ENCODE measurements around the gene TMEM91.
"Not testable (repeated sequence)": the region's sequence is repeated elsewhere in the genome, so short reads cannot be mapped to it uniquely, and the experiment has no call there.

Gene TMEM91

DNA sequence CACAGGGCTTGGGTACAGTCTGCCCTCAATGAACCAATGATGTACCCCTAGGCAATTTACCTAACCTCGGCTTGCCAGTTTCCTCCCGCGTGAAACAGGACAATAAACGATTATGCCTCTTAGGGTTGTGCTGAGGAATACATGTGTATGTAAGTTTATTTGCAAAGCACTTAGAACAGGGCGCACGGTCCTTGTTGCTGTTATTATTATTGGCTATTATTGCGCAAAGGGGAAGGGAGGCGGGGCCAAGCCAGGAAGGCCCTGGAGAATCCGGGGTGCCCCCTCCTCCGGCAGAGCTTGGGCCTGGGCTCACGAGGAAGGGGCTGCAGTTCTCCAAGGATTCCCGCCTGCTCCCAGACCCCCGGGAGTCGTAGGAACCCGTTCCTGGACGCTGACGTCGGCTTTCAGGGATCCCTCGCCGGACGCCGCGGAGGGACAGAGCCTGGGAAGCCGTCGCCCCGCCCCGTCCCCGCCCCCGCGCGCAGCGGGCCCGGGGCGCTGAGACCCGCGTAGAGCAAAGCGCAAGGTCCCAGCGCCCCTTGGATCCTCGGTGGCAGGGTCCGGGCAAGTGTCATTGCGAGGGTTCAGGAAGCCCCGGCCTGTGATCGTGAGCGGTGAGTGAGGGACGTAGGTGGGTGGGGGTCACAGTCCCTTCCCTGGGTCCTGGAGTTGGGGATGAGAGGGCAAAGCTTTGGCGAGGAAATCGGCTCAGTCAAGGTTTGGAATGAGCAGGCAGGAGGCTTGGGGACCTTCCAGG lies at the start of gene TMEM91:
Gene TMEM91 (plus strand): TSS at position 293 of the 757 bp plus-strand sequence. CDS start 1,777 bp downstream, outside the sequence.
- DNase-seq (ENCODE audit: low spot score) = no peak

DNA sequence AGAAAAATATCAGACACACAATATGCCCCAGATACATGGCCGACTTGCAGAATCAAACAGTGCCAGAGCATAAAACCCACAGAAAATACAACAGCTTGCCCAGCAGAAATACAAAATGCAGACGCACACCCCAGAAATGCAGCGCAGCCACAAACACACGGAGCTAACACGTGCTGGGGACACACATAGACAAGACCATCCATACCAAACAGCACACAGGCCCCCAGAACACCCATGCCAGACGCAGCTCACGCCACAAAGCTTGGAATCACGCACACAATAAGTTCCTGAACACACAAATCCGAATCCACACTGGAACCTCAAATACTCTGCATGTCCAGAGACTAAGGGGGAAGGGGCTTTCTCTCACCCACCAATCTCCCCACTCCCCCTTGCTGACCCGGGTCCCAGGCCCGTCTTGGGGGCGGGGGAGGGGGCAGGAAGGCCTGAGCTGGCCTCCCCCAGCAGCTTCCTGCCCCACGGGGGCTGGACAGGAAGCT lies 49.2 kb upstream of the TMEM91 start:
- DNase-seq (ENCODE audit: low spot score) = no peak

DNA sequence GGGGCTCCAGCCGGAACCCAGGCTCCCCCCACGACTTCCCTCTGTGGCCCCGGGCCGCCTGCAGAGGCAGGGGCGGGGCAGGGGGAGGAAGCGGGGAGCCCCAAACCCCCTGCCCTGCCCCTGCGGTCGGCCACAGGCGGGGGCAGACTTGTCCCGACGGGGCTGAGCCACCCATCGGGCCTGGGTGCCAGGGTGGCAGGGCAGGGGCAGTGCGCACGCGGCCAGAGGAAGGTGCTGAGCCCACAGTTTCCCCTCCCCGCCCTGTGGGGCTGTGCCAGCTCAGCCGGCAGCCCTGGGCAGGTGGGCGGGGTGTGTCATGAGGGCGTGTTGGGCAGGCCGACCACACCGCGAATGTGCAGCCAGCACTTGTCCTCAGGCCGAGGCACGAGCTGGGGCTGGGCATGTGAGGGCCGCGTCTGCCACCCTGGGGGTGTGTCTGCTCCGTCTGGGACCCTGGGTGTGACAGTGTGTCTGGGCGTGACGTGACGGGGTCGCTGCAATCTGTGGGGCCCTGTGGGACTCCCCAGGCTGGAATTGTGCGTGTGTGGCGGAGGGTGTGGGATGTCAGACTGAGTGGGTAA lies 48.7 kb upstream of the TMEM91 start:
- no peak for DNase-seq (ENCODE audit: low spot score)

DNA sequence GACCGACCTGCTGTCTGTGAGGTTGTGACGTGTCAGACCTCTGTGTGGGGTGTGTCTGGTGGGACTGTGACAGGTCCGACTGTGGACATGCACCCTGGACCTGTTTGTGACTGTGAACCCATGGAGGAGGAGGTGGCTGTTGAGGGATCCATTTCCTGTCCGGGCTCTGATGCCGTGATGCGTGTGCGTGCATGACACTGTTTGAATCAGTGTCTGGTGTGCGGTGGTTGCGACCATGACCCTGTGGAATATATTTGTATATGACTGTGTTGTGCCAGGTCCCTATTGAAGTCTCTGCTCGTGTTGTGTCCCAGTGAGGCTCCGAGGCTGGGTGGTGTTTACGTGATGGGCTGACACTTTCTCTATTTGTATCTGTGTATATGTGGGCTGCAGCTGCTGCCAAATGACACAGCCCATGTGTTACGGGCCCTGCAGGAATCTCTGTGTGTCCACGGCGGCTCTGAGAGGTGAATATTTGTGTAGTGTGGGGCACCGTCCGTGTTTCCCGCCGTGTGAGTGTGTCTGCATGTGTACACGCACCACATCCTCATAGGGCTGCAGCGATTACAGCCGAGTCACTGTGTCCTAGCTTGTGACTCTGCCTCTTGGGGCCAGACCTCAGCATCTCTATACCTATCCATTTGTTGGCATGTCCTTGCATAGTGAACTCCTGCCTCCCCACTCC lies 48.0 kb upstream of the TMEM91 start:
- no peak for DNase-seq (ENCODE audit: low spot score)

DNA sequence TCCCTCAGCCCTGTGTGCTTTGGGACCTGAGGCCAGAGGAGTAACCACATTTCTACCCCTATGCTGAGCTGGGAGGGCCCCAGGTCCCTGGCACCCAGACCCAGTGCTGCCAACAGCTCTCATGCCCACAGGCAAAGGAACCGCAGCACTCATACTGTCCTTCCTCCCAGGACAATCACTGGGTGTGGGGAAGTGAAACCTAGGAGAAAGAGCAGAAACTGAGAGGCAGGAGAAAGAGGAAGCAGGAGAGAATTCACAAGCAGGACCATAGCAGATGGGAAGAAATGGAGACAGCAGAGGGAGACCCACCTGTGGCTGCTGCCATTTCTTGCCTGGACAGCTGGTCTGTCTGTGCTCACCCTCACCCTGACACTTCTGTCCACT lies 47.5 kb upstream of the TMEM91 start:
- DNase-seq (ENCODE audit: low spot score) = no peak

DNA sequence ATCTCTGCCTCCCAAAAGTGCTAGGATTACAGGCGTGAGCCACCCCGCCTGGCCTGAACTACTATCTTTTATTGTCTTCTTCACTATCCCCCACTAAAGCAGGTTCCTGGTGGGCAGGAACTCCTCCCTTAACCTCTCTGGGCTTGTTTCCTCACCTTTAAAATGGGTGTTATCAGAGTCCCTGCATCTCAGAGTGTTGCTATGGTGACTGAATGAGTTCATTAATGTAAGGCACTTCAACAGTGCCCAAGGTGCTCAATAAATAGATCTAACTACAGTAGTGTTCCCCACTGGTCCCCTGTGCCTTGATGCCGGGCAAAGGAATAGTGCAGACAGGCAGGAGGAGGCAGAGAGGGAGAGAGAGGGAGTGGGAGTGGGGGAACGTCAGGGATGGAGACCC lies 45.9 kb upstream of the TMEM91 start:
- no peak for DNase-seq (ENCODE audit: low spot score)

DNA sequence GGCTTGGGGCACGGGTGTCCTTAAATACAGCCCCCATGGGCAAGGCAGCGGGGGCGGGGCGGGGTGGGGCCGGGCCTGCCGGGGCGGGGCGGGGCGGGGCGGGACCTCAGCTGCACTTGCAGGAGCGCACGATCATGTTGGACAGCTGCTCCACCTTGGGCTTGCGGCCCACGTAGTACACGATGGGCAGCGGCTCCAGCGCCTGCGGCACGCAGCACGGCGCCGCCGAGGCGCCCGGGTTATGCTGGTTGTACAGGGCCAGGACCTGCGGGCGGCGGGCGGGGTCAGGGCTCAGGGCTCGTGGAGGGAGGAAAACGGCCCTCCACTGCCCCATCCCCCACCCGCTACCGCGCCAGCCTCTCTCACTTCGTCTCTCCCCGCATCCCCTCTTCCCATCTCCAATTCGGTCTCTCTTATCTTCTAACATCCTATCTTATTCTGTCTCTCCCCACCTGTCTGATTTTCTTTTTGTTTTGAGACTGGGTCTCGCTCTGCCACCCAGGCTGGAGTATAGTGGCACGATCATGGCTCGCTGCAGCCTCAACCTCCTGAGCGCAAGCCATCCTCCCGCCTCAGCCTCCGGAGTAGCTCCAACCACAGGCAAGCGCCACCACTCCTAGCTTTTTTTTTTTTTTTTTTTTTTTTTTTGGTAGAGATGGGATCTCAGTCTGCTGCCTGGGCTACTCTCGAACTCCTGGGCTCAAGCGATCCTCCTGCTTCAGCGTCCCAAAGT lies 45.2 kb upstream of the TMEM91 start:
- no peak for DNase-seq (ENCODE audit: low spot score)

DNA sequence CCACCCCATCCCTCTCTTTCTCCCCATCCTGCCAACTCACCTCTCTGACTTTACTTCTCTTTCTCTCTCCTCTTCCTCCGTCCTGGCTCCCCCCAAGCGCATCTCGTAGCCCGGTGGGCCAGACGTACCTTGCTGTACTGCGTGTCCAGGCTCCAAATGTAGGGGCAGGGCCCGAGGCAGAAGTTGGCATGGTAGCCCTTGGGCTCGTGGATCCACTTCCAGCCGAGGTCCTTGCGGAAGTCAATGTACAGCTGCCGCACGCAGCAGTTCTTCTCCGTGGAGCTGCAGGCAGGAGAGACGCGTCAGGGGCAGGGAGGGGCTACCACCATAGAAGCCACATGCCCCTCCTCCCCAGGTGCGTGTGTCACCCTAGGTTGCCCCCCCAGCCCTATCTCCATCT lies 44.3 kb upstream of the TMEM91 start:
- DNase-seq (ENCODE audit: low spot score) = no peak

DNA sequence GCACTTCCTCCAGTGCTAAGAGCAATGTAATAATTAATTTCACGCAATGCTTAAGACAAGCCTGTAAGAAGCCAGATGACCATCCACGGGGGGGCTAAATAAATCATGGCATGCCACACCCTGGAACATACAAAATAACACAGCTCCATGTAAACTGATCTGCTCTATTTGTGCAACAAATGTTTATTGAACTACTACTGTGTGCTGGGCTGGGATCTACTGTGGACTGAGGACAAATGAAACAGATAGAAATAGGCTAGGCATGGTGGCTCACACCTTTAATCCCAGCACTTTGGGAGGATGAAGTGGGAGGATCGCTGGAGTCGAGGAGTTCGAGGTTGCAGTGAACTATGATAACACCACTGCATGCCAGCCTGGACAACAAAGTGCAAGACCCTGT lies 43.9 kb upstream of the TMEM91 start:
- no peak for DNase-seq (ENCODE audit: low spot score)

DNA sequence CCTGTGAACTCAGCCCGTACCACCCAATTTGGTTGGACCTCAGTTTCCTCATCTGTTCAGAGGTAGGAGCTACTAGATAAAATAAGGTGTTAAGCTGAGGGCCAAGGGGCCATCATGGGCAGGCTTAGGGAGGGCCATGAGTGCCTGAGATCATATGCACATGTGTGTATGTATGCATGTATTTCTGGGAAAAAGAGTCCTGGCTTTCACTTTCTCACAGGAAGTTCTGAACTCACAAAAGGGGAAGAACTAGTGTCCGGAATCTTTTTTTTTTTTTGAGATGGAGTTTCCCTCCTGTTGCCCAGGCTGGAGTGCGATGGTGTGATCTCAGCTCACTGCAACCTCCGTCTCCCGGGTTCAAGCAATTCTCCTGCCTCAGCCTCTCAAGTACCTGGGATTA lies 41.5 kb upstream of the TMEM91 start:
- no peak for DNase-seq (ENCODE audit: low spot score)

DNA sequence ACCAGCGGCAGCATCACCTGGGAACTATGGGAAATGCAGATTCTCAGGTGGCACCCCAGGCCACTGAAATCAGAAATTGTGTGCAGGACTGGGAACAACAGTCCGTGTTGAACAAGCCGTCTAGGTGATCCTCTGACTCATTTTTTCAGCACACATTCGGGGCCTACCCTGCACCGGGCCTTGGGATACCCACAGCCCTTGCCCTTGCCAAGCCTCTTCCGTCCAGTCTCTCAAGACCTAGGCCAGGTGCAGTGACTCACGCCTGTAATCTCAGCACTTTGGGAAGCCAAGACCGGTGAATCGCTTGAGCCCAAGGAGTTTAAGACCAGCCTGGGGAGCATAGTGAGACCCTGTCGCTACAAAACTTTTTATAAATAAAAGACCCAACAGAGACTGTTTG lies 40.9 kb upstream of the TMEM91 start:
- no peak for DNase-seq (ENCODE audit: low spot score)

DNA sequence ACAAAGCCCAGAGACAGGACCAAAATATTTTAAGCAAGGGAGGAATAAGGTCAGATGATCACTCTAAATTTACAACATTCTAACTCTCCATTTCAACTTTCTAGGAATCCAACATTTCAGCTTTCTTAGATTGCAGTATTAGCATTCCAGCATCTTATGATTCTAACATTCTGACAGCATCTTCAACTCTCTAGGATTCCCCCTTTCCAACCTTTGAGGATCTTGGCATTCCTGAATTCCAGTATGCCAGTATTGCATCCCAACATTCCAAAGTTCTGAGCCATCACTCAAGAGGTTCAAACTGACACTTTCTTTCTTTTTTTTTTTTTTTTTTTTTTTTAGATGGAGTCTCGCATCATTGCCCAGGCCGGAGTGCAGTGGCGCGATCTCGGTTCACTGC lies 36.4 kb upstream of the TMEM91 start:
- DNase-seq (ENCODE audit: low spot score) = no peak

DNA sequence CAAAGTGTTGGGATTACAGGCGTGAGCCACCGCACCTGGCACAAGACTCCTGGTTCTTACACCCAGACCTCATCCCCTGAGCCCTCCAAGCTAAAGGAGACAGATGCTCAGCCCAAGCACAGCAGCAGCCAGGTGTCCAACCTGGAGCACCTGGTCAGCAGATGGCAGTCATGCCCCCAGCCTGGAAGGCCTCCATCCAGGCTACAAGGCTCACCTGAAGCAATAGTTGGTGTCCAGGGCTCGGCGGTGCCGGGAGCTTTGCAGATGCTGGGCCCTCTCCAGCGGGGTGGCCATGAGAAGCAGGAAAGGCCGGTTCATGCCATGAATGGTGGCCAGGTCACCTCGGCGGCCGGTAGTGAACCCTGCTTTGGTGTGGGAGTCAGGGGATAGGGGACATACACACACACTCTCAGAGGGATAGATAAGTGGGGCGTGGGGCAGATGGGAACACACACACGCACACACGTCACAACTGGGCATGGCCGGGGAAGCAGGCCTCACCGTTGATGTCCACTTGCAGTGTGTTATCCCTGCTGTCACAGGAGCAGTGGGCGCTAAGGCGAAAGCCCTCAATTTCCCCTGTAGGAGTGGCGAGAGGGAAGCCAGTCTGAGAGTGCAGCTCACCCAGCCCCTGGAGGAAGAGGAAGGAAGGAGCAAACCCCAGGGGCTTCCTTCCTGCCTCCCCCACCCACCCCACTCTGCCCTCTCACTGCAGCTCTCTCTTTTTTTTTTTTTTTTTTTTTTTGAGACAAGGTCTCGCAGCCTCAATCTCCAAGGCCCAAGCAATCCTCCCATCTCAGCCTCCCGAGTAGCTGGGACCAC lies 34.5 kb upstream of the TMEM91 start:
- DNase-seq (ENCODE audit: low spot score) = no peak

DNA sequence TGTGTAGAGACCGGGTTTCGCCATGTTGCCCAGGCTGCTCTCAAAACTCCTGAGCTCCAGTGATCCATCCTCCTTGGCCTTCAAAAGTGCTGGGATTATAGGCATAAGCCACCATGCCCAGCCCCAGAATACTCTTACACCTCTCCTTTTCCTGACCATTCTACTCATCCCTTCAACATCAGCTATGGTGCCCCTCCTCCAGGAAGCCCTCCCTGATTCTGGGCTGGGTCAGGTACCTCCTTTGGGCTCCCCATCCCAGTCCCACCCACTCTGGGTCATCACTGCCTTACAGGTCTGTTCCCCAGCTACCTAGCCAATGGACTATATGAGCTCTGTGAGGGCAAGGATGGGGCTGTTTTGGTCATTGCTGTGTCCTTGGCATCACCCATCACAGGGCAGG lies 32.2 kb upstream of the TMEM91 start:
- no peak for DNase-seq (ENCODE audit: low spot score)

DNA sequence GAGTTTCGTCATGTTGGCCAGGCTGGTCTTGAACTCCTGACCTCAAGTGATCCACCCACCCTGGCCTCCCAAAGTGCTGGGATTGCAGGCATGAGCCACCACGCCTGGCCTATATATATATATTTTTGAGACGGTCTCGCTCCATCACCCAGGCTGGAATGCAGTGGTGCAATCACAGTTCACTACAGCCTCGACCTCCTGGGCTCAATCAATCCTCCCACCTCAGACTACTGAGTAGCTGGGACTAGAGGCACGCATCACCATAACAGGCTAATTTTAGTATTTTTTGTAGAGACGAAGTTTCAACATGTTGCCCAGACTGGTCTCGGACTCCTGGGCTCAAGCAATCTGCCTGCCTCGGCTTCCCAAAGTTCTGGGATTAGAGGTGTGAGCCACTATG lies 29.4 kb upstream of the TMEM91 start:
- DNase-seq (ENCODE audit: low spot score) = not testable (repeated sequence)

DNA sequence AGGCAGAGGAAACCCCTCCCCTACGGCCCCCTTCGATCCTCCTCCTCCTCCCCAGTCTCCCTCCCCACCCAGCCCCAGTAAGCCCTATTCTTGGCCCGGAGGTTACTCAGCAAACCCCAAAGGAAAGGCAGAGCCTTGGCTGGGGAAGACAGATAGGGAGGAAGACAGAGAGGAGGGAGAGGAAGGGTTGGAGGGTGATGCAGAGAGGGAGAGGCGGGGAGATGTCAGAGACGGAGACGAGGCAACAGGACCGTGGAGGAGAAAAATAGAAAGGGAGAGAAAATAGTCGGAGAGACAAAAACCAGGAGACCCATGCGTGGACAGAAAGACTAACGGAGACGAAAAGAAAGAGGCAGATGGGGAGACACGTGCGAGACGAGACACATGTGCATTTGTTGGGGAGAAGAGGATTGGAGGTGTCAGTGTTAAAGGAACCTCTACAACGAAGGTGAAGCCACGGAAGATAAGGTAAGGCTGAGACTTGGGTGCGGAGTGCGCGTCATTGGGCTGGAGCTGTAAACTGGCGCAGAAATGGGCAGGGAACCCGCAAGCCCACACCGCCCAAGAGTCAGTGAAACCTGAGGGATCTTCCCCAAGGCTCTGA lies 25.5 kb upstream of the TMEM91 start:
- no peak for DNase-seq (ENCODE audit: low spot score)

DNA sequence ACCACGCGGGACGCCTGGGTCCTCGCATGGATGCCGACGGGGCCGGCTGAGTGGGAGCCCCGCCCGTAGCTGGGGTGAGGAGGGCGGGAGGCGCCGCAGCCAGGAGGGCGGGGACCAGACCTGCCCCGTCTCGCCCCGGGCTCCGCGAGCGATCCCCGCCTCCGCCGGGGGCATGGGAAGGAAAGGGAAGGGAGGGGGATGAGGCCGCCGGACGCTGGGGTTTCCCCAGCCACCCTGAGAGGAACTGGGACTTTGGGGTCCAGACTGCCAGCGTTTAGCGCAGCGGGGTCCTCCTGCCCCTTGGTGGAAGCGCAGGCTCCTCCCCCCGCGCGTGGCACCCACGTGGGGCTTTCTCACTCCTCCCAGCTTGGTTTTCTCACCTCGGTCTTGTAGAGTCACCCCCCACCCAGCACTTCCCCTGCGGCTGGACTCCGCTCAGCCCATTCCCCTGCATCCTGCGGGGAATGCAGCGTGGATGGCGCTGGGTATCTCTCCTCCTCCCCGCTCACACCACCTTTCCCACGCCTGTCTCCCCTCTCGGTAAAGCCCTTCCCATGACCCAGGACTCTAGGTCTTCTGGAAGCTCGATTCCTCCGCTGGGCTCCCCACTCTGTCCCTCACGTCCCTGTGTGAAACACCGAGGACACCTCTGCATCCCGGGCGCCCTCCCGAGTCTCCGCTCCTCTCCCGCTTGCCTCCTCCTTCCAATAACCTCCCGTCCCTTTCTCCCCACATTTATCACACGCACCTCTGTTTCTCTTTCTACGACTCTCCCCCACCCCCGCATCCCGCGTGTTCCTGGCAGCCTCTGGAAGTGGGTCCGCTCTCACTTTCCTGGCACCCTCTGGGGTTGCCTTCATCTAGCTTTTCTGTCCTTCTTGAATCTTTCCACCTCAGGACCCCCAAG lies 24.7 kb upstream of the TMEM91 start:
- DNase-seq (ENCODE audit: low spot score) = no peak

DNA sequence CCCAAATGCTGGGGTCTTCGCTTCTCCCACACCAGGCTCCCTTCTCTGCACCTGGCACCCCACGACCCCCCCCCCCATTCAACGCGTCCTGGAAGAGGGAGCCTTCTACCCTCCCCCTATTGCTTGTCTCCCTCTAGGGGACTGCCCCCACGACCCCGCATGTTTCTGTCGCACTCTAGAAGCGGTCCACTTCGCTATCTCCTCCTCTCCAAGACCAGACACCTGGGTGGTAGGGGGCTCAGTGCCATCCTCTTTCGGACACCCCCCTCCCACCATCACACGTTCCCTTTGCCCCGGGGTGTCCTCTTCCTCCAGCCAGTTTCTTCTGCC lies 24.1 kb upstream of the TMEM91 start:
- no peak for DNase-seq (ENCODE audit: low spot score)

DNA sequence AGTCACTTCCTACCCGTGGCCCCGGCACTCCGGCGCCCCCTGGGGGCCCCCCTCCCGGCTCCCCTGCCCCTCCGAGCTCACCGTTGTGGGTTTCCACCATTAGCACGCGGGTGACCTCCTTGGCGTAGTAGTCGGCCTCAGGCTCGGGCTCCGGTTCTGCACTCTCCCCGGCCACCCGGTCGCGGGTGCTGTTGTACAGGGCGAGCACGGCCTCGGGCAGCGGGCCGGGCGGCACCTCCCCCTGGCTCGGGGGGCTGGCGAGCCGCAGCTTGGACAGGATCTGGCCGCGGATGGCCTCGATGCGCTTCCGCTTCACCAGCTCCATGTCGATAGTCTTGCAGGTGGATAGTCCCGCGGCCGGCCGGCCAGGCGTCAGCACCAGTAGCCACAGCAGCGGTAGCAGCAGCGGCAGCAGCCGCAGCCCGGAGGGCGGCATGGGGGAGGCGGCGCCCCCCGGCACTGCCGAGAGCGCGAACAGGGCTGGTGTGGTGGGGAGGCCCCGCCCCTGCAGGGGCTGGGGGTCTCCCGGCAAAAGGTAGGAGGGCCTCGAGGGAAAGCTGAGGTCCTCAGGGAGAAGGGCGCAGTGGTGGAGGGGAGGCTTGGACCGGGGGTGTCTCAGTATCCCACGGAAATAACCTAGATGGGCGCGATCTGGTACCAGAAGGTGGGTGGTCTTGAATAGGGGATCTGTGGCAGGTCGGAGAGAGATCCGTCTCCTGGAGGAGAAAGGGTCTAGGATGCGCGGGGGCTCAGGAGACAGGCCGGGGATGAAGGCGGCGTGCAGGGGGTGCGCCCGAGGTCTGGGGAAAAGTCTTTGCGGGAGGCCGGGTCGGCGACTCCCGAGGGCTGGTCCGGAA lies 23.5 kb upstream of the TMEM91 start:
- no peak for DNase-seq (ENCODE audit: low spot score)

Measured in left forelimb (tissue), 1 donor.